HL-60 (cell line): Measurements from ENCODE around the gene CLCNKA.

ENCODE experiments used
- DNase-seq, 2 experiments: peaks; one replicate each; pipeline ENCODE4 v3.0.0-alpha.2; 2010 to 2020; ENCODE audit warnings: low read depth in 1 of 2, low spot score in 1 of 2
- H3K27ac ChIP-seq: fragments of 250-450 bp; sonication (Bioruptor Pico); replicated peaks from 2 replicates; pipeline ENCODE4 v1.5.1; 2020; ENCODE audit warnings: mild to moderate bottlenecking, moderate library complexity
- H3K27me3 ChIP-seq: fragments of 250-450 bp; sonication (Bioruptor Pico); 2 replicates; pipeline ENCODE4 v1.5.1; 2021; ENCODE audit warnings: mild to moderate bottlenecking, moderate library complexity; ENCODE audit not compliant: insufficient read depth, poor library complexity, severe bottlenecking
- H3K4me3 ChIP-seq: replicated peaks from 2 replicates; pipeline ENCODE4 v1.5.1; 2011; ENCODE audit warnings: mild to moderate bottlenecking, control low read depth, low read length; ENCODE audit not compliant: insufficient read depth
- CTCF ChIP-seq: IDR thresholded peaks from one replicate; pipeline ENCODE4 v1.5.1; 2011; ENCODE audit warnings: low read length, control low read depth, inconsistent platforms; ENCODE audit not compliant: insufficient read depth
- GABPA ChIP-seq: IDR thresholded peaks from 2 replicates; pipeline ENCODE4 v1.6.1; 2012; ENCODE audit warnings: low read depth
- POLR2AphosphoS5 ChIP-seq: IDR thresholded peaks from 2 replicates; pipeline ENCODE4 v1.6.1; 2012; ENCODE audit warnings: low read depth
- REST ChIP-seq: IDR thresholded peaks from 2 replicates; pipeline ENCODE4 v1.6.1; 2012; ENCODE audit warnings: low read depth; ENCODE audit not compliant: insufficient replicate concordance
- SPI1 ChIP-seq: IDR thresholded peaks from 2 replicates; pipeline ENCODE4 v1.6.1; 2012; ENCODE audit warnings: low read depth, mild to moderate bottlenecking, borderline replicate concordance

Gene CLCNKA

GRCh38 chr1:16012590-16013219, 9.1 kb upstream of the CLCNKA start:
- no peaks in the 10 kb centered on the region for H3K27me3 ChIP-seq
- peak overlapping the region; percentile 34 for H3K4me3 ChIP-seq
- DNase-seq = peak; percentile 46 to 83
- TF ChIP-seq GABPA (no peak), POLR2AphosphoS5 (no peak), SPI1 (no peak), CTCF (no peak), REST (no peak)
- H3K27ac ChIP-seq = no peak overlapping the region; the same call in none of the 2 replicates

GRCh38 chr1:16013220-16013907, 8.5 kb upstream of the CLCNKA start:
- no peak overlapping the region; the same call in 1 of the 2 replicates for H3K27ac ChIP-seq
- peak; percentile 8 to 79 for DNase-seq
- H3K4me3 ChIP-seq = peak overlapping the region; percentile 34
- H3K27me3 ChIP-seq = no peaks in the 10 kb centered on the region
- TF ChIP-seq POLR2AphosphoS5 = no peak
- TF ChIP-seq CTCF = no peak
- TF ChIP-seq SPI1 = no peak
- no peak for TF ChIP-seq REST
- no peak for TF ChIP-seq GABPA

- TF ChIP-seq REST (no peak), SPI1 (no peak)
- Histone ChIP-seq H3K27me3 (no peaks in the 10 kb centered on the region), H3K4me3 (no peak overlapping the region), H3K27ac (no peak overlapping the region)
- no peak for DNase-seq
These were observed 8.0 kb upstream of the CLCNKA start for GRCh38 chr1:16013908-16014258.
